SU-DHL-6 (cell line): ENCODE results near the gene HGS.

Experiments
- H2AFZ ChIP-seq: fragments of 200-600 bp; sonication (generic); 2 replicates; pipeline ENCODE4 v1.6.1; 2014; ENCODE audit warnings: low read depth, mild to moderate bottlenecking, moderate library complexity, mixed read lengths, antibody characterized with exemption, low read length; ENCODE audit not compliant: severe bottlenecking
- H3F3A ChIP-seq: fragments of 200-600 bp; shearing (Covaris generic); 2 replicates; pipeline ENCODE4 v1.6.0; 2016; ENCODE audit warnings: antibody characterized with exemption, mild to moderate bottlenecking; ENCODE audit not compliant: insufficient read depth
- H3K27ac ChIP-seq: fragments of 200-600 bp; sonication (generic); 2 replicates; pipeline ENCODE4 v1.5.1; 2016; ENCODE audit warnings: low read depth, mild to moderate bottlenecking, low read length, moderate library complexity, mixed read lengths
- H3K27me3 ChIP-seq: fragments of 200-600 bp; sonication (generic), shearing (Covaris generic); 2 replicates; pipeline ENCODE4 v1.6.0; 2014; ENCODE audit warnings: mild to moderate bottlenecking, low read length
- H3K36me3 ChIP-seq: fragments of 200-600 bp; sonication (generic); 2 replicates; pipeline ENCODE4 v1.6.1; 2014; ENCODE audit warnings: mild to moderate bottlenecking, low read length, mixed read lengths
- H3K4me2 ChIP-seq: fragments of 300-600, 200-600 bp; shearing (Covaris generic), sonication (generic); 2 replicates; pipeline ENCODE4 v1.6.0; 2014; ENCODE audit warnings: low read length, low read depth, mild to moderate bottlenecking; ENCODE audit not compliant: poor library complexity, severe bottlenecking
- H3K4me3 ChIP-seq: fragments of 200-600 bp; sonication (generic); 2 replicates; pipeline ENCODE4 v1.5.1; 2014; ENCODE audit warnings: antibody characterized with exemption, low read length, mild to moderate bottlenecking, mixed read lengths; ENCODE audit not compliant: insufficient read depth, poor library complexity, severe bottlenecking
- H3K79me2 ChIP-seq: fragments of 200-600 bp; sonication (generic); 2 replicates; pipeline ENCODE4 v1.6.1; 2014; ENCODE audit warnings: mild to moderate bottlenecking, low read length, moderate library complexity; ENCODE audit not compliant: insufficient read depth
- H3K9ac ChIP-seq: fragments of 200-600 bp; sonication (generic); 2 replicates; pipeline ENCODE4 v1.7.0; 2014; ENCODE audit warnings: mild to moderate bottlenecking, low read length
- H3K9me2 ChIP-seq: fragments of 200-600 bp; sonication (generic); replicated peaks from 2 replicates; pipeline ENCODE4 v1.6.1; 2014; ENCODE audit warnings: low read length; ENCODE audit not compliant: insufficient read depth
- H3K9me3 ChIP-seq: fragments of 200-600 bp; sonication (generic); 2 replicates; pipeline ENCODE4 v1.6.1; 2014; ENCODE audit warnings: low read length, mixed read lengths; ENCODE audit not compliant: insufficient read depth
- H4K20me1 ChIP-seq: fragments of 200-600 bp; sonication (generic); 2 replicates; pipeline ENCODE4 v1.6.1; 2014; ENCODE audit warnings: low read depth, mild to moderate bottlenecking, antibody characterized with exemption, low read length, moderate library complexity, mixed read lengths
- CTCF ChIP-seq: fragments of 200-600 bp; sonication (generic); IDR thresholded peaks from one replicate; pipeline ENCODE4 v1.5.1; 2017; ENCODE audit warnings: antibody characterized with exemption, mild to moderate bottlenecking, low read length, moderate library complexity; ENCODE audit not compliant: insufficient read depth, poor library complexity, severe bottlenecking
- EZH2phosphoT487 ChIP-seq: fragments of 200-600 bp; sonication (generic), shearing (Covaris generic); conservative IDR thresholded peaks from 2 replicates; pipeline ENCODE4 v1.6.1; 2018; ENCODE audit warnings: mild to moderate bottlenecking, antibody characterized with exemption, low read length, moderate library complexity, mixed read lengths

Gene HGS

GRCh38 chr17:81688616-81689015 lies 4.8 kb downstream of the HGS start:
- no peaks in the 10 kb centered on the region for H3K9me2 ChIP-seq

GRCh38 chr17:81690066-81690465 lies 6.3 kb downstream of the HGS start:
- Histone ChIP-seq H3K4me3 (no peak overlapping the region), H3K79me2 (peaks cover 17% of the 10 kb centered on the region), H3K9me2 (no peaks in the 10 kb centered on the region), H3K27ac (no peak overlapping the region), H3K4me2 (no peak overlapping the region), H3K9ac (no peak overlapping the region), H3K9me3 (no peaks in the 10 kb centered on the region), H2AFZ (no peak overlapping the region), H3K27me3 (no peaks in the 10 kb centered on the region), H3F3A (no peaks in the 10 kb centered on the region), H3K36me3 (no peaks in the 10 kb centered on the region), H4K20me1 (no peaks in the 10 kb centered on the region)
- TF ChIP-seq CTCF (no peak), EZH2phosphoT487 (no peak)

More at GRCh38 chr17:81688616-81689015, 4.8 kb downstream of the HGS start:
- Histone ChIP-seq H3K9me3 (no peaks in the 10 kb centered on the region), H3K9ac (no peak overlapping the region), H4K20me1 (no peaks in the 10 kb centered on the region), H3K4me3 (no peak overlapping the region), H3K79me2 (peaks cover 28% of the 10 kb centered on the region), H2AFZ (no peak overlapping the region), H3K27ac (no peak overlapping the region), H3K36me3 (no peaks in the 10 kb centered on the region), H3K27me3 (no peaks in the 10 kb centered on the region), H3K4me2 (no peak overlapping the region), H3F3A (no peaks in the 10 kb centered on the region)
- TF ChIP-seq CTCF (no peak), EZH2phosphoT487 (no peak)

GRCh38 chr17:81690549-81690948 lies 6.7 kb downstream of the HGS start:
- Histone ChIP-seq H3K79me2 (peaks cover 12% of the 10 kb centered on the region), H3K9me3 (no peaks in the 10 kb centered on the region), H3K4me3 (no peak overlapping the region), H3K4me2 (no peak overlapping the region), H3K9ac (no peak overlapping the region), H3K27ac (no peak overlapping the region), H3K36me3 (no peaks in the 10 kb centered on the region), H3K27me3 (no peaks in the 10 kb centered on the region), H2AFZ (no peak overlapping the region), H4K20me1 (no peaks in the 10 kb centered on the region), H3K9me2 (no peaks in the 10 kb centered on the region), H3F3A (no peaks in the 10 kb centered on the region)
- TF ChIP-seq CTCF (no peak), EZH2phosphoT487 (no peak)
